Right lobe of liver (tissue), 6 donors: ENCODE data around the gene TBC1D2. TPM values are rescaled to one million over a fixed set of nuclear protein-coding genes. Genes with fewer than 3 reads are reported as not detected.

Experiments
- ATAC-seq, 4 donors: fragments of 200-7000 bp; cut with Tn5 transposase; one replicate each; pipeline ENCODE4 v1.9.1; 2020; ENCODE audit warnings: mild to moderate bottlenecking in 4 of 4, moderate library complexity in 4 of 4
- DNase-seq, 3 donors: peaks; one replicate each; pipeline ENCODE4 v3.0.0-alpha.2; 2020
- H3K27ac ChIP-seq, 3 donors: fragments of 200-600 bp; one replicate each; pipeline ENCODE4 v1.8.0; 2022
- H3K27me3 ChIP-seq, 2 donors: fragments of 200-600 bp; one replicate each; pipeline ENCODE4 v1.8.0; 2022
- H3K36me3 ChIP-seq, 4 donors: fragments of 200-600 bp; sonication (generic) in 1 of 4; one replicate each; pipeline versions ENCODE4 v1.5.1 to v1.8.0; 2017 to 2022; ENCODE audit warnings: control low read depth in 1 of 4
- H3K4me1 ChIP-seq, 4 donors: fragments of 200-600 bp; sonication (generic) in 1 of 4; one replicate each; pipeline versions ENCODE4 v1.5.1 to v1.8.0; 2017 to 2022; ENCODE audit warnings: control low read depth in 1 of 4
- H3K4me3 ChIP-seq, 3 donors: fragments of 200-600 bp; one replicate each; pipeline ENCODE4 v1.8.0; 2022
- H3K9me3 ChIP-seq, 4 donors: fragments of 200-600 bp; sonication (generic) in 1 of 4; one replicate each; pipeline versions ENCODE4 v1.5.1 to v1.8.0; 2017 to 2022; ENCODE audit warnings: control low read depth in 1 of 4
- CTCF ChIP-seq, 4 donors: fragments of 200-600 bp in 3 of 4; fragments of 450-650 bp in 1 of 4; IDR thresholded peaks; one replicate each; pipeline versions ENCODE4 v1.5.1 to v1.8.0; 2016 to 2022; ENCODE audit warnings: antibody characterized with exemption in 4 of 4, mild to moderate bottlenecking in 2 of 4
- POLR2A ChIP-seq: fragments of 450-650 bp; IDR thresholded peaks from one replicate; pipeline ENCODE4 v1.6.1; 2017; ENCODE audit warnings: antibody characterized with exemption, mild to moderate bottlenecking
- WGBS: methylation state at CpG from one replicate; pipeline ENCODE4 v1.1.6; 2018; ENCODE audit warnings: low coverage, low lambda C conversion rate; ENCODE audit not compliant: insufficient coverage; ENCODE audit errors: missing lambda C conversion rate; 5-methylcytosine and 5-hydroxymethylcytosine counted together
- intact Hi-C, 2 donors: fragments of 100-400 bp; cut with DNase I; formaldehyde crosslinking; loops; one replicate each; pipeline versions ENCODE4 v1.11.2 to v1.14.1; 2022
- total RNA-seq, 6 experiments: library from RNA; depleted of rRNA in 2 of 6; stranded (reverse); fragments of >200 nt in 2 of 6; fragmentation: NEBNext Ultra II Directional in 3 of 6; extraction: Animal tissue kit (Norgen Biotek cat#: 25700) in 3 of 6; gene quantifications; one replicate each; pipeline versions ENCODE4 v1.1.0 to v1.2.4, GENCODE V29; 2016 to 2023
- donor health status: DM: no; HTN: yes; CAD: no.
- donor health status: DM: no; HTN: no; CAD: no.
- donor health status: DM: no; HTN: no; CAD: no.
- donor health status: DM: no; HTN: yes; CAD: no.
- donor health status: DM: no; HTN: yes; CAD: no.

Gene TBC1D2
- total RNA-seq, 6 experiments from 2014 or later: 5.1 to 17.5 (median 9.7) TPM

- Histone ChIP-seq H3K27ac (no peak overlapping the region), H3K4me1 (peaks cover 0 to 16% (median under 1%) of the 10 kb centered on the region in 4 donors), H3K4me3 (no peak overlapping the region), H3K9me3 (no peaks in the 10 kb centered on the region), H3K36me3 (no peaks in the 10 kb centered on the region), H3K27me3 (no peaks in the 10 kb centered on the region)
- no peak for ATAC-seq
- DNase-seq: no peak
- WGBS: 93% methylated on average over 4 of the region's 5 CpGs
- TF ChIP-seq CTCF (IDR thresholded peaks at IDR 0.05) (no peak), POLR2A (no peak)
- intact Hi-C loops: loop anchor here in 1 of 2 donors (10.0 kb wide), 1 partner anchor 53 kb away; no protein-coding TSS in a partner anchor
Observed at GRCh38 chr9:98187926-98188325, 67.5 kb downstream of the TBC1D2 start.

GRCh38 chr9:98186236-98186635 is 69.2 kb downstream of the TBC1D2 start:
- intact Hi-C loops: loop anchor here in 1 of 2 donors (10.0 kb wide), 1 partner anchor 51 kb away; no protein-coding TSS in a partner anchor
- Histone ChIP-seq H3K4me1 (peaks cover 0 to 17% (median 3%) of the 10 kb centered on the region in 4 donors), H3K27me3 (no peaks in the 10 kb centered on the region), H3K9me3 (no peaks in the 10 kb centered on the region), H3K27ac (no peak overlapping the region), H3K36me3 (no peaks in the 10 kb centered on the region), H3K4me3 (no peak overlapping the region)
- DNase-seq (no peak), ATAC-seq (no peak)
- 0% methylated on average over 1 of the region's 1 CpG for WGBS
- TF ChIP-seq POLR2A (no peak), CTCF (IDR thresholded peaks at IDR 0.05) (no peak)

- TF ChIP-seq CTCF (IDR thresholded peaks at IDR 0.05) (no peak), POLR2A (no peak)
- Histone ChIP-seq H3K36me3 (no peaks in the 10 kb centered on the region), H3K27me3 (no peaks in the 10 kb centered on the region), H3K27ac (no peak overlapping the region), H3K4me3 (no peak overlapping the region), H3K9me3 (no peaks in the 10 kb centered on the region), H3K4me1 (peaks cover 0 to 17% (median 3%) of the 10 kb centered on the region in 4 donors)
- WGBS: 86% methylated on average over 5 of the region's 6 CpGs
- peak in 1 of 3 donors; percentile 37 for DNase-seq
- ATAC-seq: peak in 2 of 4 donors; percentile 23 to 24
- intact Hi-C loops: loop anchor here in 1 of 2 donors (10.0 kb wide), 1 partner anchor 51 kb away; no protein-coding TSS in a partner anchor
Observed at GRCh38 chr9:98185611-98186171, 69.8 kb downstream of the TBC1D2 start.

GRCh38 chr9:98185021-98185567 is 70.4 kb downstream of the TBC1D2 start:
- Histone ChIP-seq H3K9me3 (no peaks in the 10 kb centered on the region), H3K36me3 (no peaks in the 10 kb centered on the region), H3K4me1 (peaks cover 0 to 14% (median 3%) of the 10 kb centered on the region in 4 donors), H3K4me3 (no peak overlapping the region), H3K27me3 (no peaks in the 10 kb centered on the region), H3K27ac (no peak overlapping the region)
- 58% methylated on average over 4 of the region's 6 CpGs for WGBS
- no peak for TF ChIP-seq POLR2A
- no peak for TF ChIP-seq CTCF (IDR thresholded peaks at IDR 0.05)
- ATAC-seq (no peak), DNase-seq (peak in 1 of 3 donors; percentile 26)
- intact Hi-C loops: loop anchor here in 1 of 2 donors (10.0 kb wide), 1 partner anchor 50 kb away; no protein-coding TSS in a partner anchor
